GM08714 (cell line): ENCODE measurements around the gene ZNF532.

ENCODE experiments used
- H3K4me3 ChIP-seq: fragments of 200-500 bp; sonication (Bioruptor generic); 2 replicates; pipeline ENCODE4 v1.5.1; 2014; ENCODE audit warnings: mild to moderate bottlenecking, low read length, inconsistent platforms
- ZNF274 ChIP-seq: IDR thresholded peaks from 2 replicates; pipeline ENCODE4 v1.6.1; 2012; ENCODE audit warnings: mild to moderate bottlenecking, low read depth, low read length

Gene ZNF532

GRCh38 chr18:58975781-58976180, 111.1 kb downstream of the ZNF532 start:
- no peak overlapping the region for H3K4me3 ChIP-seq
- TF ChIP-seq ZNF274, result no peak

DNA sequence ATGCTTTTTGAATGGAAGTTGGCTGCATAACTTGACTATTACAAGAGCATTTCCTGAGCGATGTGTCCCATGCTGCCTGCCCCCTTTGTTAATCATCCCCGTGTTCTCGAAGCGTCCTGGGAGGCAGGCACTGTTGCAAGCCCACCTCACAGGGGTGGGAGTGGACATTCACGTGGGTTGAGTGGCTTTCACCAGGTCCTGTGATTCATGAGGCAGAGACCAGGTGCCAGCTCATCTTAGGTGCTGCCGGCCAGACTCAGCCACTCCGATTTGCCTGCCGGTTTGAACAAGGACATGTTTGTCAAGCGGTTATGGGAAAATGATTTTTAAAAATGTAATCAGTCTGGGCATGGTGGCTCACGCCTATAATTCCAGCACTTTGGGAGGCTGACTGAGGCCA, 112.5 kb downstream of the ZNF532 start:
- no peak for TF ChIP-seq ZNF274
- no peak overlapping the region for H3K4me3 ChIP-seq

DNA sequence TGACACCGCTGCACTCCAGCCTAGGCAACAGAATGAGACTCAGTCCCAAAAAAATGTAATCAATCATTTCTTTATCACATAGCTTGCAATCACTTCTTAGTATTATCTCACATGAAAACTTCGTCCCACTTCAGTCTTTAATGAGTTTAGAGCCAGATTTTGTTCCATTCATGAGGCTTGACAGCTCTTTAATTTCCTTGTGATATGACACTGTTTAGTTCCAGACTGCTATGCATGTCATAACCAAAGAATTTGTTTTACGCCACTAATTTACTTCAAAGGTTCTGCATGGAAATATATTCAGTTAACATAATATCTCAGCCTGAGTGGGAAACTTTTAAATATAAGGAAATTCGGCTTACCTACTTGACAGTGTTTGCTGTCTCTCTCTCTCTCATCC, 113.1 kb downstream of the ZNF532 start:
- no peak for TF ChIP-seq ZNF274
- H3K4me3 ChIP-seq, result no peak overlapping the region

GRCh38 chr18:58978916-58979315, 114.2 kb downstream of the ZNF532 start:
- no peak for TF ChIP-seq ZNF274
- H3K4me3 ChIP-seq, result no peak overlapping the region

GRCh38 chr18:58979615-58980014, 114.9 kb downstream of the ZNF532 start:
- no peak for TF ChIP-seq ZNF274
- H3K4me3 ChIP-seq, result no peak overlapping the region

- no peak for TF ChIP-seq ZNF274
- H3K4me3 ChIP-seq, result no peak overlapping the region
Observed at GRCh38 chr18:58980991-58981390, 116.3 kb downstream of the ZNF532 start.

- no peak for TF ChIP-seq ZNF274
Observed at GRCh38 chr18:58983260-58984155, 118.8 kb downstream of the ZNF532 start.

GRCh38 chr18:58988600-58988999, 123.9 kb downstream of the ZNF532 start:
- no peak for TF ChIP-seq ZNF274
- H3K4me3 ChIP-seq, result no peak overlapping the region

More at GRCh38 chr18:58983260-58984155, 118.8 kb downstream of the ZNF532 start:
- no peak overlapping the region for H3K4me3 ChIP-seq

GRCh38 chr18:58989184-58989759, 124.6 kb downstream of the ZNF532 start:
- H3K4me3 ChIP-seq, result no peak overlapping the region
- no peak for TF ChIP-seq ZNF274

- no peak overlapping the region for H3K4me3 ChIP-seq
- no peak for TF ChIP-seq ZNF274
Observed at GRCh38 chr18:58990720-58991119, 126.0 kb downstream of the ZNF532 start.

GRCh38 chr18:58991167-58991798, 126.6 kb downstream of the ZNF532 start:
- TF ChIP-seq ZNF274, result no peak
- no peak overlapping the region for H3K4me3 ChIP-seq

GRCh38 chr18:58992301-58993231, 127.9 kb downstream of the ZNF532 start:
- TF ChIP-seq ZNF274, result no peak
- H3K4me3 ChIP-seq, result no peak overlapping the region

- no peak overlapping the region for H3K4me3 ChIP-seq
- no peak for TF ChIP-seq ZNF274
Observed at GRCh38 chr18:58993260-58993659, 128.6 kb downstream of the ZNF532 start.

GRCh38 chr18:58995663-58996062, 131.0 kb downstream of the ZNF532 start:
- no peak overlapping the region for H3K4me3 ChIP-seq
- no peak for TF ChIP-seq ZNF274
